Measurements from ENCODE around the gene ABT1. TPM values are rescaled to one million over a fixed set of nuclear protein-coding genes. Genes with fewer than 3 reads are reported as not detected.

The ABT1 gene
- total and polyA plus RNA-seq, 2 experiments from 2014 or later: 25.7 to 29.1 TPM

GRCh38 chr6:26611599-26611998 is 14.8 kb downstream of the ABT1 start:
- H3K36me3 Mint-ChIP-seq (ENCODE audit: low read depth): no peaks in the 10 kb centered on the region
- Histone ChIP-seq H3K27ac (ENCODE audit: low read depth) (no peak overlapping the region), H3K4me3 (no peak overlapping the region), H3K36me3 (ENCODE audit: insufficient read depth) (no peaks in the 10 kb centered on the region), H2AFZ (no peak overlapping the region), H3K27me3 (ENCODE audit: insufficient read depth) (peaks cover 73% of the 10 kb centered on the region), H3K79me2 (replicated peaks; ENCODE audit: insufficient read depth) (no peaks in the 10 kb centered on the region), H4K20me1 (replicated peaks; ENCODE audit: insufficient read depth) (no peaks in the 10 kb centered on the region), H3K4me1 (ENCODE audit: insufficient read depth) (peaks cover 12% of the 10 kb centered on the region; the same call in 1 of the 2 replicates), H3K9me2 (ENCODE audit: insufficient read depth) (no peaks in the 10 kb centered on the region), H3K4me2 (no peak overlapping the region), H3F3A (replicated peaks; ENCODE audit: low read depth) (0 out of 2 replicates have a peak, but pooled peaks cover 7% of the 10 kb centered on the region)
- H3K4me1 Mint-ChIP-seq: peaks cover 16% of the 10 kb centered on the region
- H3K27ac Mint-ChIP-seq: no peak overlapping the region
- peaks cover 15% of the 10 kb centered on the region; the same call in 2 of the 3 replicates for H3K9me3 Mint-ChIP-seq
- H3K27me3 Mint-ChIP-seq (ENCODE audit: insufficient read depth, low read depth, poor library complexity): peaks cover 47% of the 10 kb centered on the region
- H3K4me3 Mint-ChIP-seq: no peak overlapping the region; the same call in 2 of the 3 replicates
- DNase-seq (ENCODE audit: low spot score): no peak
- TF ChIP-seq NANOG (IDR thresholded peaks at IDR 0.05; ENCODE audit: borderline replicate concordance): no peak
- no peak for TF ChIP-seq EZH2 (IDR thresholded peaks at IDR 0.05; ENCODE audit: low read depth, unreplicated experiment)
- no peak for TF ChIP-seq ZNF114 (CRISPR knock-in tag; IDR thresholded peaks at IDR 0.05)
- TF ChIP-seq CTCF (conservative IDR thresholded peaks at IDR 0.05; ENCODE audit: low read depth in 2 of 2): no peak
- no peak for TF ChIP-seq EZH2phosphoT487 (IDR thresholded peaks at IDR 0.05; ENCODE audit: unreplicated experiment)
- no peak for ATAC-seq

DNA sequence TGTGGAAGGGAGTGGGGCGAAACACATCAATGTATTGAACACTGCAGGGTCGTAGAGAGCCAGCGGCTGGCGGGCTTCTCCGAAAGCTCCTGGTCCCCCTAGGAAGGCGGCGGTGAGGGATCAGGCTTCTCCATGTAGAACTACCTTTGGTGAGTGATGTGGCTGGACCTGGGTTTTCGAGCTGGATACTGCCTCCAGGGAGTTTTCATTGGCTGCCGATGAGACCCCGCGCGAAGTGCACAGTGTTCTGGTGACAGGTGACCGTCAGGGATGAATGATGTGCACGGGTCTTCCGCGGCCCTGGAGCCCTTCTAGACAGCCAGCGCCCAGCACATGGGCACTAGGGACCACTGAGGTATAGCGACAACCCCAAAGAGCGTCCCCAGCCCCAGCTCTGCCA is 16.4 kb downstream of the ABT1 start:
- no peaks in the 10 kb centered on the region for H3K36me3 ChIP-seq (ENCODE audit: insufficient read depth)
- Mint-ChIP-seq H3K27me3 (ENCODE audit: insufficient read depth, low read depth, poor library complexity) (peaks cover 47% of the 10 kb centered on the region), H3K4me3 (peak overlapping the region; percentile 93), H3K4me1 (peaks cover 16% of the 10 kb centered on the region), H3K9me3 (peaks cover 15% of the 10 kb centered on the region; the same call in 2 of the 3 replicates), H3K27ac (no peak overlapping the region), H3K36me3 (ENCODE audit: low read depth) (no peaks in the 10 kb centered on the region)
- H3K9me2 ChIP-seq (ENCODE audit: insufficient read depth): no peaks in the 10 kb centered on the region; the same call in 1 of the 2 replicates
- peak overlapping the region; percentile 95 for H3K4me2 ChIP-seq
- H3K4me1 ChIP-seq (ENCODE audit: insufficient read depth): peaks cover 12% of the 10 kb centered on the region; the same call in 1 of the 2 replicates
- ATAC-seq: peak; percentile 15
- H2AFZ ChIP-seq: peak overlapping the region; percentile 100
- H3K27me3 ChIP-seq (ENCODE audit: insufficient read depth): peaks cover 76% of the 10 kb centered on the region
- no peaks in the 10 kb centered on the region for H4K20me1 ChIP-seq (replicated peaks; ENCODE audit: insufficient read depth)
- H3K27ac ChIP-seq (ENCODE audit: low read depth): no peak overlapping the region
- H3F3A ChIP-seq (replicated peaks; ENCODE audit: low read depth): 0 out of 2 replicates have a peak, but pooled peaks cover 7% of the 10 kb centered on the region
- DNase-seq (ENCODE audit: low spot score): peak; percentile 47
- H3K4me3 ChIP-seq: peak overlapping the region; percentile 88
- no peaks in the 10 kb centered on the region for H3K79me2 ChIP-seq (replicated peaks; ENCODE audit: insufficient read depth)
- TF ChIP-seq EZH2phosphoT487 (IDR thresholded peaks at IDR 0.05; ENCODE audit: unreplicated experiment) (no peak), NANOG (IDR thresholded peaks at IDR 0.05; ENCODE audit: borderline replicate concordance) (no peak), ETS1 (IDR thresholded peaks at IDR 0.05) (no peak), ZNF462 (CRISPR knock-in tag; IDR thresholded peaks at IDR 0.05) (no peak), ZNF331 (CRISPR knock-in tag; IDR thresholded peaks at IDR 0.05; ENCODE audit: low read depth) (no peak), CTCF (conservative IDR thresholded peaks at IDR 0.05; ENCODE audit: low read depth in 2 of 2) (no peak), EZH2 (IDR thresholded peaks at IDR 0.05; ENCODE audit: low read depth, unreplicated experiment) (no peak)
